Effector CD4-positive, alpha-beta T cell (primary cell): ENCODE data around the gene FOXA3.

Experiments used
- DNase-seq: peaks from one replicate; pipeline ENCODE4 v3.0.0-alpha.2; 2020

FOXA3 gene

DNA sequence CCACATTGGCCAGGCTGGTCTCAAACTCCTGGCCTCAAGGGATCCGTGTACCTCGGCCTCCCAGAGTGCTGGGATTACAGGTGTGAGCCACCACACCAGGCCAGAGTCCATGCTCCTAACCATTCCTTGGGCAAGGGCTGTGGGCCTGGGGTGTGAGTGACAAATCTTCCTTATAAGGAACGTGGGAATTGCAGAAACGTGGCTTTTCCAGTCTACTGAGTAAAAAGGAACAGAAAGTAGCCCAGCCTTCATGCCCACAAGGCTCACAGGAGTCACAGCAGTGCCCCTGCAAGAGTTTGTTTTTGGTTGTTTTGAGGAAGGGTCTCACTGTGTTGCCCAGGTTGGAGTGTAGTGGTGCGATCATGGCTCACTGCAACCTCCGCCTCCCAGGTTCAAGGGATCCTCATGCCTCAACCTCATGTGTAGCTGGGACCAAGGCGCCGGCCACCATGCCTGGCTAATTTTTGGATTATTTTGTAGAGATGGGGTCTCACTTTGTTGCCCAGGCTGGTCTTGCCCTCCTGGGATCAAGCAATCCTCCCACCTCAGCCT, 33.2 kb downstream of the FOXA3 start:
- no peak for DNase-seq

GRCh38 chr19:45899253-45899652, 35.1 kb downstream of the FOXA3 start:
- DNase-seq: no peak

DNA sequence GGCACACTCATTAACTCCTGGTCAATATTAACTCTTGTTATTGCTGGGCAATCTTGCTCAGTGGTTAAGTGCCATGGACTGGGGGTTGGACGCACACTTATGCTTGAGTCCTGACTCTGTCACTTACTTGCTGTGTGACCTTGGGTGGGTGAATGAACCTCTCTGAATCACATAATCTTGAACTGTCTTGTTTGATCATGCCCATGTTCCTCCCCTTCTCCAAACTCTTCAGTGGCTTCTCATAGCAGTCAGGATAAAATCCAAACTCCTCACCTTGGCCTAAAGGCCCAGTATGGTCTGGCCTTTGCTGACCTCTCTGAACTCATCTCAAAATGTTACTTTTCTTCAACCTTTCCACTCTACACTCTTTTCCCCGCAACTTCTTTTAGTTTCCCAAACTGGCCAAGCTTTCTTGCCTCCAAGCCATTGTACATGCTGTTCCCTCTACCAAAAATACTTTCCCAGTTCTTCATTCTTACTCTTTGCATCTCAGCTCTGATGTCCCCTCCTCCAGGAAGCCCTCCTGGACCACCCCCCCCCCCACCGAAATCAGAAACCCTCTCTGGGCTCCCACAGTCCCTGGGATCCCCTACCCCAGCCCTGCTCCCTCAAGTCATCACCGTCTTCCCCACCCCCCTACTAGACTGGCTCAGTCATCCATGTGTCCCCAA, 35.9 kb downstream of the FOXA3 start:
- no peak for DNase-seq

DNA sequence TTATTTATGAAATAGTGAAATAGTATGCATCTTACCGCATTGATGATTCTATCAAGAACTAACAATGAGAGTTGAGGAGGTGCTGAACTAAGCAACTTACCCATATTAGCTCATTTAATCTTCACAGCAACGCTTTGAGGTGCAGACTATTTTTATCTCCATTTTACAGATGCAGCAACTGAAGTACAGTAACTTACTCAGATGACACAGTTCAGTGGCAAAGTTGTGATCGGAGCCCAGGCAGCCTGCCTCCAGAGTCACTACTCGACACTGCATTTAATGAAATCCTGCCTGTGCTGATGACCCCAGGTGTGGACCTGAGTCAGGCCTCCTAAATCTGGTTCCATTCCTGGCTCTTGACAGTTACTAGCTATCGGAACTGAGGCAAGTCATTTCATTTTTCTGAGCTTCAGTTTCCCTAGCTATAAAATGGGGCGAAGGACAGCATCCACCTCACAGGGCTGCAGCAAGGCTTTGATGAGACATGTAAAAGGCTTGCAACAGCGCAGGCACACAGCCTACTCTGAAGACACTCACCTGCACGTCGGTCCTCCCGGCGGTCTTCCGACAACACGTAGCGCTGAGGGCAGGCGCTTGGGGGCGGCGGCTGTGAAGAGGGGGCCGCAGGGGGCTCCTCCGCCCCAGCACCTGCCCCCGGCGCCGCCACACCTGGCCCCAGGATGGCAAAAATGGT, 36.8 kb downstream of the FOXA3 start:
- DNase-seq: no peak

- no peak for DNase-seq
Measured at GRCh38 chr19:45901432-45901911, 37.3 kb downstream of the FOXA3 start.

DNA sequence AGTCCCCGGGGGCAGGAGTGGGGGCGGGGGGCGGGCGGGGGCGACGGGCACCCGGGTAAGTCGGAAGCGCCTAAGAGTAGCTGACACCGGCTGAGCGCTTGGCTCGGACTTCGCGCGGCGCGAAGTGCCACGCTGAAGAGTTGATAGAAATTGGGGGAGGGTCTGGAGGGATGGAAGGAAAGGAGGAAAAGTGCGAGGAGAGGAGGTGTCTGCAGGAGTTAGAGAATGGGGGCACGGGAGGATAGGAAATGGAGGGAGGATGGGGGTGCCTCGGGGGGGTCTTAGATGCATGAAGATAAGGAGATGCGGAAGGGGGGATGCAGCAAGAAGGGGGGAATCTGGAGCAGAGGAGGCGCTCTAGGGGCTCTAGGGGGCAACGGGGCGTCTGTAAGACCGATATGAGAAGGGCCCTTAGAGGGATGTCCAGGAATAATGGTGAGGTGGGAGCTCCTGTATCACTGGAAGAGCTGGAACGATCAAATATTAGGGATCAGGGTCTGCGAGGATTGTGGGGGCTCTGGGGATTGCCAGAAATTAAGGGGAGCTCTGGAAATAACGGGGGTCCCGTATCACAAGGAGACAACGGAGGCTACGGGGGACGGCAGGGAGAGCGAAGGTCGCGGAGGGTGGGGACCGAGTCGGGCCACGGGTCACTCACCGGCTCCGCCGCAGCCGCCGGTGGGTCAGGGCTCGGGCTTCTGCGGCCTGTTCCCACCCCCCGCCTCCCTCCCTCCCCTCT, 38.0 kb downstream of the FOXA3 start, which contains the start of gene MYPOP:
MYPOP (minus strand) TSS at position 702 of the 739 bp plus-strand sequence. CDS start 840 bp downstream, outside the sequence.
- no peak for DNase-seq

DNA sequence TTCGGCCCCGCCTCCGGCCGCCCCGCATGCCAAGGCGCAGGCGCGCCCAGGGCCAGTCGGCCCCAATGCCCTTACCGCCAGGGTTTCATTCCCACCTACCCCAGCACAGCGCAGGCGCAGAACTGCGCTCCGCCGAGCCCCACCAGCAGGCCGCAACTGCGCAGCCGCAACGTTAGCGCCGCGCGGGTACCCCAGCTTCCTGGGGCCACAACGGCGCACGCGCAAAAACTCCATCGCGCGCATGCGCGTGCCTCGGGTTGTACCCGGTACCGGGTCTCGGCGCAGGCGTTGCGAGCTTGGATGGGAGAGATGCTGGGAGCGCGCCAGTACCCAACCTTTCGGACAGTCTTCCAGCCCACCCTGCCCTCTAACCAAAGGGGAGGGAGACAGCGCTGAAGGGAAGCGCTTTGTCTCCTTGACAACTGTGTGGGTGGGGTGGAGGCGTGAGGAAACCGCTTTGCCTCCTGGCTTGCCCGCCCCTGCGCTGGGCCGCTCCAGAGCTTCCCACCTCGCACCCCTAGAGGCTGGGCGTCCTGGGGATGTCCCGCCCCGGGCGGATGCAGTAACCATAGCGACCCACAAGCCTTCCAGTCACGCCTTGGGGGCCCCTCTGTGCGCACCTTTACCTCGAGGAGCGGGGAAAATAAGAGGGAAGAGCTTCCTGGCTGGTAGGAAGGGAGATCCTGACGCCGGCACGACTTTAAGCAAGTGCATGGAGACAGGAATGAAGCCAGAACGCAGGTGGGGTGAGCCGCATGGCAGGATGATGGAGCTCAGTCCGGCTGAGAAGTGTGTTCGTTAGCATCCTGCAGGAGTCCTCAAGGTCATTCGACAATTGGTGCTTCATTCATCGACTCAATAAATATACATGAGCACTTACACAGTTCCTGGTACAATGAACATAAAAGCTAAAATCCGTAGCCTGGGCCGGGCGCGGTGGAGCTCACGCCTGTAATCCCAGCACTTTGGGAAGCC, 38.8 kb downstream of the FOXA3 start:
- peak; percentile 99 for DNase-seq

DNA sequence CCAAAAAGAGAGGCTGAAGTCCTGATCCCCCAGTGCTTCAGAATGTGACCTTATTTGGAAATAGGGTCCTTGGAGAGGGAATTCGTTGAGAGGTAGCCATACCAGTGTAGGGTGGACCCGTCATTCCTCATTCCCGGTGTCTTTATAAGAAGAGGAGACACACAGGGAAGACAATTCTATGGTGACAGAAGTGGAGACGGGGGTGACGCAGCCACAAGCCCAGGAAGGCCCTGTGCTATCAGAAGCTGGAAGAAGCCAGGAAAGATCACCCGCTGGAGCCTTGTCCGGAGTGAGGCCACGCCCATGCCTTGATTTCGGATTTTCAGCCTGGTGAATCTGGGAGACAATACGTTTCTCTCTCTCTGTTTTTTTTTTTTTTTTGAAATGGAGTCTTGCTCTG, 40.9 kb downstream of the FOXA3 start:
- DNase-seq: no peak

DNA sequence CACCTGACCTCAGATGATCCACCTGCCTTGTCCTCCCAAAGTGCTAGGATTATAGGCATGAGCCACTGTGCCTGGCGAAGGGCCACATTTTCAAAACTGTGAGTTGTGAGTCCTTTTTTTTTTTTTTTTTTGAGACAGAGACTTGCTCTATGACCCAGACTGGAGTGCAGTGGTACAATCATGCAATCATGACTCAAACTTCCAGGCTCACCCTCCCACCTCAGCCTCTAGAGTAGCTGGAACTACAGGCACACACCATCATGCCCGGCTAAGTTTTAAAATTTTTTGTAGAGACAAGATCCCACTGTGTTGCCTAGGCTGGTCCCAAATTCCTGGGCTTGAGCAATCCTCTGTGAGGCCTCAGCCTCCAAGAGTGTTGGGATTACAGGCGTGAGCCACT, 42.1 kb downstream of the FOXA3 start:
- DNase-seq: no peak

DNA sequence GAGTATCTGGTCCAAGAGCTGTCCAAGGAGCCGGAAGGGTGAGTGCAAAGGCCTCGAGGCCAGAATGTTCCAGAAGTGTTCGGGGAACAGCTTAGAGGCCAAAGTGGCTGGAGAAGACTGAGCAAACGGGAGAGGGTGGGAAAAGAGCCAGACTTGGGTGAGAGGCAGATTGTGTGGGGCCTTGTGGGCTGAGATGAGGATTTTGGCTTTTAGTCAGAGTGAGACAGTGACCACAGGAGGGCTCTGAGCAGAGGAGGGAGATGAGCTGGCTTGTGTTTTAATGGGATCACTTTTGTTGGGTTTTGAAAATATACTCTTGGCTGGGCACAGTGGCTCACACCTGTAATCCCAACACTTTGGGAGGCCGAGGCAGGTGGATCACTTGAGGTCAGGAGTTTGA, 44.8 kb downstream of the FOXA3 start:
- DNase-seq: no peak

DNA sequence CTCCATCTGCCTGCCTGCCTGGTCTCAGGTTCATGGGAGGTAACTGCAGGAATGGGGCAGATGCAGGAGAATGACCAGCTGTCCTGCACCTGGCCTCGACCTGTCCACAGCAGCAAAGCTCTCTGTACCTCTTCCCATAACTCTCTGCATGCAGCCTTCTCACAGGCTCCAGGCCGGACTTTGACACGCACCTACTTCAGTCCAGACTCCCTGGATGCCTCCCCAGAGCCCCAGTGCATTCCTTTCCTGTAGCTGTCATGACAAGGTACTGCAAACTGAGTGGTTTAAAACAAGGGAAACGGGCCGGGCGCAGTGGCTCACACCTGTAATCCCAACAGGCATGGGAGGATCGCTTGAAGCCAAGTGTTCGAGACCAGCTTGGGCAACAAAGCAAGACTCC, 47.2 kb downstream of the FOXA3 start:
- DNase-seq: no peak

DNA sequence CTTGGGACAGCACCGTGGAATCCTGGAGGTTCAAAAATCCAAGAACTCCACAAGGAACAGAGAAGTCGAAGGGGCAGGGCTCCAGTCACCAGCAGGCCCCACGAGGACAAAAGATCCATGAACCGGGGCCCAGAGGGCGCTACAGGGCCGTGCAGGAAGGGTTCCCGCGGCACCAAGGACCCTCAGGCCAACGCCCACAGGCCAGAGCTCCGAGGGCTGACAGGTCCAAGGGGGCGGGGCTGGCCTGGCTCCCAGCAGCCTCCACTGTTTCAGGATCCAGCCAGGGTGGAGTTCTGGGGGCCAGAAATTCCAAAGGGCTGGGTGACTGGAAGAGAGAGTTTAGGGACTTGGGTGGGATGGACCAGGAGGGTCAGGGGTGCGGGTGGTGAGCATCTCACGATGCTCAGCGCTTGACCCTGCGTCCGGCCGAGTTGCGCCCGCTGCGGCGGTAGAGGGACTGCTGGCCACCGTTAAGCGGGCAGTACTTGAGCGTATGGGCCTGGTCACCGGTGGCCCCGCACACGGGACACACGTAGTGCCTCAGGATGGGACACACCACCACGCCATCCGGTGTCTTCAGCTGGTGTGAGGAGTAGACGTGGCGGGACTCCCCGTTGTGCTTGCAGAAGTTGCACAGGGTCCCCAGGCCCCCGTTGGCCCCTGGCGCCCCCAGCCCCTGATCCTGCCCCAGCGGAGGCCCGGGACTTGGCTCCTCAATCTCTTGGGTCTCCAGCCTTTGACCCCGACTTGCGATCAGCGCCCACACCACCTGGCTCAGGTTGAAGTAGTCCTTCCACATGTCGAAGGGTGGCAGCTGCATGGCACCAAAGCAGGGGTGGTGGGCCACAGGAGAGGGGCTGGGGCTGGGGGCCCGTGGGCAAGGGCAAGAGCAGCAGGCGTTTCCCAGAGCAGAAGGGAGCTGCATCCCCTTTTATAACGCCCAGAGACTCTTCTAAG, 50.0 kb downstream of the FOXA3 start, which contains the start of gene NANOS2:
NANOS2 (minus strand) TSS at position 905 of the 957 bp plus-strand sequence; CDS start at position 820, 85 bp downstream.
- DNase-seq: no peak

- DNase-seq: no peak
Measured at GRCh38 chr19:45917421-45918091, 53.4 kb downstream of the FOXA3 start.

DNA sequence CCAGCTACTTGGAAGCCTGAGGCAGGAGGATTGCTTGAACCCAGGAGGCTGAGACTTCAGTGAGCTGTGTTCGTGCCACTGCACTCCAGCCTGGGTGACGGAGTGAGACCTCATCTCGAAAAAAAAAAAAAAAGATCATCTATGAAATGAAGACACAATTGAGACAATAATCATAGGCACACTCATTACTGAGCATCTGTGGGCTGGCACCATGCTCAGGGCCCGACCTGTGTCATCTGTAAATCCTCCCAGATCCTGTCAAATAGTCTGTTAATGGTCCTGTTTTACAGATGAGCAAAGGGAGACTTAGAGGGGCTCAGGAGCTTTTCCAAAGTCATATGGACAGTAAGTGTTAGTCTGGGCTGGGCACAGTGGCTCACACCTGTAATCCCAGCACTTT, 54.6 kb downstream of the FOXA3 start:
- no peak for DNase-seq

GRCh38 chr19:45919678-45920077, 55.6 kb downstream of the FOXA3 start:
- no peak for DNase-seq

DNA sequence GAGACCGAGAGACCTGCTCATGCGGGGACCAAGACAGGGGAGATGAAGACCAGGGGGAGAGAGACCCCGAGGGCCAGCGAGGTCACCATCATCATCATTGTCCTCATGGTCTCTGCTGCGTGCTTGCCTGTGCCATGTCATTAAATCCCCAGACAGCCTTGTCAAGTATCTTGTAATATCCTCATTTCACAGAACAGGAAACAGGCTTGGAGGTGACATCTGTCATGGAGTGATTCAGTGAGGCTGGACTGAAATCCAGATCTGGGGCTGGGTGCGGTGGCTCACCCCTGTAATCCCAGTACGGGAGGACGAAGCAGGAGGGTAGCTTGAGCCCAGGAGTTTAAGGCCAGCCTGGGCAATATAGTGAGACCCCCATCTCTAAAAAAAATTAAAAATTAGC, 56.3 kb downstream of the FOXA3 start:
- no peak for DNase-seq

DNA sequence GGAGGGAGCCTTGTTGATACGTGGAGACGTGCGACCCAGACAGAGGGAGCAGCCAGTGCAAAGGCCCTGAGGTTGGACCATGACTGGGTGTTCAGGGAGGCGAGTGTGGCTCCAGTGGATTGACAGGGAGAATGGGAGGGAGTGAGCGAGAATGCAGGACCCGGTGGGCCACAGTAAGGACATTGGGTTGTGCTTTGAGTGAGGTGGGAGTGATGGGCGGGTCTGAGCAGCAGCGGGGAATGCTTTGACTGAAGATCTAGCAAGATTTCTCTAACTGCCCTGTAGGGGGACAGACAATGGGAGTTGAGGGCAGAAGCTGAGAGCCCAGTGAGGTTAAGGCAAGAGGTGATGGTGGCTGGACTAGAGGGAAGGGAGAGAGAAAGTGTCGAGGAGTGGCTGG, 58.2 kb downstream of the FOXA3 start:
- no peak for DNase-seq
